ENCODE measurements around the gene KCNIP4. TPM values are rescaled to one million over a fixed set of nuclear protein-coding genes. Genes with fewer than 3 reads are reported as not detected.

The KCNIP4 gene
- total RNA-seq, 4 donors from 2014 or later, result not detected

DNA sequence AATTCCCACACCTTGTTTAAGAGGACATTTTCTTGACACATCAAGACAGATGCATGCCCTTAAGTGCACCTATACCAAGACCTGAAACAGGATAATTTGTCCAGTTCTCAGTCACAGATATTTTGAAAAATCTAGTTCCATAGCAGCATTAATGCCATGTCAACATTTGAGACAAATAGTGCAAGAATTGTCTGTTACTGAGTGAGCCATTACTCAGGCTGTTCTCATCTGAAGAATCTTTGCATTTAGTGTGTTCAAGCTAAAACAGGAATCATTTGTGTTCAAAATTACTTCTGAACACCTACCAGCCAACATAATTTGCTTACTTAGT lies 354.9 kb downstream of the KCNIP4 start:
- TF ChIP-seq EP300 (IDR thresholded peaks at IDR 0.05) (no peak), POLR2A (IDR thresholded peaks at IDR 0.05) (no peak)
- TF ChIP-seq, protein P1, sequence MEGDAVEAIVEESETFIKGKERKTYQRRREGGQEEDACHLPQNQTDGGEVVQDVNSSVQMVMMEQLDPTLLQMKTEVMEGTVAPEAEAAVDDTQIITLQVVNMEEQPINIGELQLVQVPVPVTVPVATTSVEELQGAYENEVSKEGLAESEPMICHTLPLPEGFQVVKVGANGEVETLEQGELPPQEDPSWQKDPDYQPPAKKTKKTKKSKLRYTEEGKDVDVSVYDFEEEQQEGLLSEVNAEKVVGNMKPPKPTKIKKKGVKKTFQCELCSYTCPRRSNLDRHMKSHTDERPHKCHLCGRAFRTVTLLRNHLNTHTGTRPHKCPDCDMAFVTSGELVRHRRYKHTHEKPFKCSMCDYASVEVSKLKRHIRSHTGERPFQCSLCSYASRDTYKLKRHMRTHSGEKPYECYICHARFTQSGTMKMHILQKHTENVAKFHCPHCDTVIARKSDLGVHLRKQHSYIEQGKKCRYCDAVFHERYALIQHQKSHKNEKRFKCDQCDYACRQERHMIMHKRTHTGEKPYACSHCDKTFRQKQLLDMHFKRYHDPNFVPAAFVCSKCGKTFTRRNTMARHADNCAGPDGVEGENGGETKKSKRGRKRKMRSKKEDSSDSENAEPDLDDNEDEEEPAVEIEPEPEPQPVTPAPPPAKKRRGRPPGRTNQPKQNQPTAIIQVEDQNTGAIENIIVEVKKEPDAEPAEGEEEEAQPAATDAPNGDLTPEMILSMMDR (IDR thresholded peaks at IDR 0.05), result no peak
- DNase-seq (ENCODE audit: low spot score in 2 of 2), result no peak

DNA sequence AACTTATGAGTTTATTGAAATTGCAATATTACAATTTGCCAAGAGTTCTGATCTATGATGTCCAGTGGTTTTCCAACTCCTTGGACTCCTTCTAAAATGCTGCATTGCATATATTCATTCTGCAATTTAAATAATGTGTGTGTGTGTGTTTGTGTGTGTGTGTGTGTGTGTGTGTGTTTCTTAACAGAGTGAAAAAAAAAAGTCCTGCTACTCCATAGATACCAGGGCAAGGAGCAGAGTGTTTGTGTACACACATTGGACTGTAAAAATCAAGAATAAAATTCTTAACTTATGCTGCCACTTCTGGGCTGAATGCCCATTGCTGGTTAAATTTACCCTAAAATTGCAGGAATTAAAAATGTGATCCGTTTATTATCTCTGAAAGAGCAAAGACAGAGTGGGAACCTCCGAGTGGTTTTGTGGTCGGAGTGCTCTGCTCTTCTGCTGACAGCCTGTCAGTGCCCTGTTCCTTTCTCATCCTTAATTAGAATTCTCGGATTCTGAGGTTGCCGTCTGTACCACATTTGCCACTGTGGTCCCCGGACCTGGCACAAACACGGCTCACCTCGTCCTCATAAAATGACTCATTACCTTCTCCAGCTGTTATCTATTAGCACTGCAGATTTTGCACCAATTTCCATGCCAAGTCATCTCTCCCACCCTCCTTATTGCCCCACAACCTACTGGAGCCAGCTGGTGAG lies 355.5 kb downstream of the KCNIP4 start:
- no peak for DNase-seq (ENCODE audit: low spot score in 2 of 2)
- no peaks in the 10 kb centered on the region for H3K9me3 ChIP-seq
- H3K27me3 ChIP-seq, result no peaks in the 10 kb centered on the region
- H3K36me3 ChIP-seq, result no peaks in the 10 kb centered on the region
- no peak for TF ChIP-seq EP300 (IDR thresholded peaks at IDR 0.05)
- TF ChIP-seq, protein P1 (IDR thresholded peaks at IDR 0.05), result no peak
- no peak for TF ChIP-seq POLR2A (IDR thresholded peaks at IDR 0.05)
- H3K4me1 ChIP-seq, result no peaks in the 10 kb centered on the region
- WGBS, 2 donors, result 47 to 68% methylated on average over 8 of the region's 8 CpGs
- H3K27ac ChIP-seq, result no peak overlapping the region
- H3K4me3 ChIP-seq, result no peak overlapping the region

More for the DNA sequence above, 354.9 kb downstream of the KCNIP4 start:
- Histone ChIP-seq H3K4me1 (no peaks in the 10 kb centered on the region), H3K9me3 (no peaks in the 10 kb centered on the region), H3K27me3 (no peaks in the 10 kb centered on the region), H3K27ac (no peak overlapping the region), H3K4me3 (no peak overlapping the region), H3K36me3 (no peaks in the 10 kb centered on the region)

- Histone ChIP-seq H3K27me3 (no peaks in the 10 kb centered on the region), H3K27ac (no peak overlapping the region), H3K4me1 (no peaks in the 10 kb centered on the region), H3K36me3 (no peaks in the 10 kb centered on the region), H3K4me3 (no peak overlapping the region), H3K9me3 (no peaks in the 10 kb centered on the region)
- TF ChIP-seq POLR2A (IDR thresholded peaks at IDR 0.05) (no peak), EP300 (IDR thresholded peaks at IDR 0.05) (no peak)
- TF ChIP-seq, protein P1 (IDR thresholded peaks at IDR 0.05), result no peak
- 88 to 89% methylated on average over 2 of the region's 2 CpGs for WGBS, 2 donors
- no peak for DNase-seq (ENCODE audit: low spot score in 2 of 2)
These were observed 371.5 kb downstream of the KCNIP4 start for GRCh38 chr4:21577056-21577455.

- 74 to 90% methylated on average over 3 of the region's 3 CpGs for WGBS, 2 donors
- Histone ChIP-seq H3K9me3 (no peaks in the 10 kb centered on the region), H3K27ac (no peak overlapping the region), H3K36me3 (no peaks in the 10 kb centered on the region), H3K4me3 (no peak overlapping the region), H3K4me1 (no peaks in the 10 kb centered on the region), H3K27me3 (no peaks in the 10 kb centered on the region)
- DNase-seq (ENCODE audit: low spot score in 2 of 2), result no peak
- TF ChIP-seq POLR2A (IDR thresholded peaks at IDR 0.05), result no peak
- TF ChIP-seq, protein P1 (IDR thresholded peaks at IDR 0.05), result no peak
- TF ChIP-seq EP300 (IDR thresholded peaks at IDR 0.05), result no peak
These were observed 377.5 kb downstream of the KCNIP4 start for GRCh38 chr4:21571100-21571499.

DNA sequence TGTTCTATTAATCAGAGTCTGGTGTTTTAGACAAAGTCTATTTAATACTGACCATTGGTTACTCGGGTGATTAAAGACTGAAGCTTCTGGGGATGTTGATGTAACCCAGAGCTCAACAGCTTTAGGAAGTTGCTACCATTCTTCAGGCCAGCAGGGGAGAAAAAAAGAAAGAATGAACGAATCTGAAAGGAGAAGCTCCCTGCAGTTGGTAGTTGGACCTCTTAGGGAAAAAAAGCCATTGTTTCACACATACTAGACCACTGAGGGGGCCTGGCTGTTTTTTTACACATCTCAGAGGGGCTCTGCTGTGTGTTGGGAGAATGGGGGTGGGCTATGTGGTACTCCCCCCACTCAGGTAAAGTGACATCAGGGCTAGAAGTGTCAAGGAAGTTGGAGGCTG lies 378.9 kb downstream of the KCNIP4 start:
- Histone ChIP-seq H3K9me3 (no peaks in the 10 kb centered on the region), H3K27ac (no peak overlapping the region), H3K4me3 (no peak overlapping the region), H3K27me3 (no peaks in the 10 kb centered on the region), H3K36me3 (no peaks in the 10 kb centered on the region), H3K4me1 (no peaks in the 10 kb centered on the region)
- TF ChIP-seq POLR2A (IDR thresholded peaks at IDR 0.05) (no peak), EP300 (IDR thresholded peaks at IDR 0.05) (no peak)
- TF ChIP-seq, protein P1 (IDR thresholded peaks at IDR 0.05), result no peak
- no peak for DNase-seq (ENCODE audit: low spot score in 2 of 2)
- 38 to 41% methylated on average over 2 of the region's 2 CpGs for WGBS, 2 donors

All from tibial nerve (tissue), 4 donors.